GM18858 (cell line): Measurements from ENCODE around the gene LHFPL4.

ENCODE experiments used
- ATAC-seq: cut with Tn5 transposase; IDR thresholded peaks from one replicate; pipeline ENCODE4 v1.9.1; 2021; ENCODE audit not compliant: unreplicated experiment

Gene LHFPL4

GRCh38 chr3:9476935-9477334 is 76.7 kb downstream of the LHFPL4 start:
- no peak for ATAC-seq

- no peak for ATAC-seq
Measured at GRCh38 chr3:9474482-9474881, 79.1 kb downstream of the LHFPL4 start.

GRCh38 chr3:9473496-9474065 is 80.0 kb downstream of the LHFPL4 start:
- no peak for ATAC-seq

GRCh38 chr3:9469986-9470385 is 83.6 kb downstream of the LHFPL4 start:
- ATAC-seq, result no peak

- no peak for ATAC-seq
Measured at GRCh38 chr3:9468460-9468859, 85.2 kb downstream of the LHFPL4 start.

- no peak for ATAC-seq
Measured at GRCh38 chr3:9467451-9467850, 86.2 kb downstream of the LHFPL4 start.

GRCh38 chr3:9455596-9456131 is 98.0 kb downstream of the LHFPL4 start:
- ATAC-seq, result no peak

- no peak for ATAC-seq
Measured at GRCh38 chr3:9452417-9452816, 101.2 kb downstream of the LHFPL4 start.

GRCh38 chr3:9450991-9451390 is 102.6 kb downstream of the LHFPL4 start:
- no peak for ATAC-seq

GRCh38 chr3:9450126-9450525 is 103.5 kb downstream of the LHFPL4 start:
- ATAC-seq, result no peak

- ATAC-seq, result no peak
Measured at GRCh38 chr3:9448643-9449042, 105.0 kb downstream of the LHFPL4 start.
